Activated CD4-positive, alpha-beta memory T cell treated with anti-CD3 and anti-CD28 coated beads, Interleukin-2, amount 10 ng/mL, durations not matched to agents 7 days and 5 days (primary cell): ENCODE data around the gene TAS2R39. TPM values are rescaled to one million over a fixed set of nuclear protein-coding genes. Genes with fewer than 3 reads are reported as not detected.

ENCODE experiments used
- CTCF ChIA-PET: fragments of 350-600 bp; sonication (Branson Sonifier 250); formaldehyde crosslinking; loops from one replicate; lab custom pipeline; 2021; ENCODE audit warnings: antibody characterized with exemption, inconsistent platforms; lab: Charles Lee
- POLR2A ChIA-PET: fragments of 350-600 bp; sonication (Branson Sonifier 250); formaldehyde crosslinking; loops from one replicate; lab custom pipeline; 2021; ENCODE audit warnings: antibody characterized with exemption; lab: Charles Lee
- DNase-seq: peaks from one replicate; pipeline ENCODE4 v3.0.0-alpha.2; 2020
- H3K27ac Mint-ChIP-seq: one replicate; pipeline ENCODE4 v1.8.0; 2021; ENCODE audit warnings: mild to moderate bottlenecking, mixed read lengths
- H3K27me3 Mint-ChIP-seq: one replicate; pipeline ENCODE4 v1.8.0; 2021; ENCODE audit warnings: mixed read lengths
- H3K36me3 Mint-ChIP-seq: one replicate; pipeline ENCODE4 v1.8.0; 2021; ENCODE audit warnings: low read depth, mixed read lengths
- H3K4me1 Mint-ChIP-seq: one replicate; pipeline ENCODE4 v1.8.0; 2021; ENCODE audit warnings: mixed read lengths
- H3K4me3 Mint-ChIP-seq: one replicate; pipeline ENCODE4 v1.8.0; 2021; ENCODE audit warnings: mild to moderate bottlenecking, mixed read lengths
- H3K9me3 Mint-ChIP-seq: one replicate; pipeline ENCODE4 v1.8.0; 2021; ENCODE audit warnings: mixed read lengths
- total RNA-seq, 2 experiments: library from RNA; stranded (reverse); gene quantifications; one replicate each; pipeline ENCODE4 v1.2.3, GENCODE V29; 2021

The TAS2R39 gene
- total RNA-seq, 2 experiments from 2014 or later = not detected

- CTCF ChIA-PET = interaction anchor here (0.7 to 9.0 kb wide), 3 partner anchors 85 to 349 kb away, joined by 3 to 235 read pairs (median 3); no protein-coding TSS in a partner anchor
- H3K27ac Mint-ChIP-seq = no peak within 1 kb of the TSS
- no peak within 1 kb of the TSS for H3K4me3 Mint-ChIP-seq
- no peaks in the 10 kb centered on the region for H3K36me3 Mint-ChIP-seq
- POLR2A ChIA-PET = no interaction called here
- no peak for DNase-seq
- no peaks in the 10 kb centered on the region for H3K9me3 Mint-ChIP-seq
- H3K27me3 Mint-ChIP-seq = peaks cover 42% of the 10 kb centered on the region
- no peaks in the 10 kb centered on the region for H3K4me1 Mint-ChIP-seq
Measured at GRCh38 chr7:143221737-143222136, 38.5 kb downstream of the TAS2R39 start, which contains the start of gene TAS2R40. TAS2R40 (plus strand) TSS chr7:143222037; CDS start chr7:143222079, 42 bp downstream.

- Mint-ChIP-seq H3K4me3 (no peak overlapping the region), H3K4me1 (no peaks in the 10 kb centered on the region), H3K27ac (no peak overlapping the region), H3K9me3 (no peaks in the 10 kb centered on the region), H3K27me3 (peaks cover 42% of the 10 kb centered on the region), H3K36me3 (no peaks in the 10 kb centered on the region)
- POLR2A ChIA-PET = no interaction called here
- CTCF ChIA-PET = interaction anchor here (2.6 to 9.0 kb wide), 2 partner anchors 8 to 215 kb away, joined by 15 to 235 read pairs; no protein-coding TSS in a partner anchor
- no peak for DNase-seq
Measured at GRCh38 chr7:143222782-143223181, 39.6 kb downstream of the TAS2R39 start.

GRCh38 chr7:143223784-143224183 lies 40.6 kb downstream of the TAS2R39 start:
- peaks cover 39% of the 10 kb centered on the region for H3K27me3 Mint-ChIP-seq
- POLR2A ChIA-PET = no interaction called here
- no peaks in the 10 kb centered on the region for H3K36me3 Mint-ChIP-seq
- H3K9me3 Mint-ChIP-seq = no peaks in the 10 kb centered on the region
- no peak for DNase-seq
- CTCF ChIA-PET = interaction anchor here (1.1 to 2.6 kb wide), 3 partner anchors 9 to 221 kb away, joined by 4 to 15 read pairs (median 5); no protein-coding TSS in a partner anchor
- H3K4me1 Mint-ChIP-seq = no peaks in the 10 kb centered on the region
- no peak overlapping the region for H3K27ac Mint-ChIP-seq
- H3K4me3 Mint-ChIP-seq = no peak overlapping the region

- ChIA-PET POLR2A (no interaction called here), CTCF (interaction anchor here (2.6 kb wide), 1 partner anchor 10 kb away, joined by 15 read pairs; no protein-coding TSS in a partner anchor)
- peaks cover 36% of the 10 kb centered on the region for H3K27me3 Mint-ChIP-seq
- no peak for DNase-seq
- H3K9me3 Mint-ChIP-seq = no peaks in the 10 kb centered on the region
- no peaks in the 10 kb centered on the region for H3K36me3 Mint-ChIP-seq
- no peak overlapping the region for H3K27ac Mint-ChIP-seq
- H3K4me1 Mint-ChIP-seq = no peaks in the 10 kb centered on the region
- H3K4me3 Mint-ChIP-seq = no peak overlapping the region
Measured at GRCh38 chr7:143225047-143225446, 41.8 kb downstream of the TAS2R39 start.

- Mint-ChIP-seq H3K4me1 (no peaks in the 10 kb centered on the region), H3K36me3 (no peaks in the 10 kb centered on the region), H3K9me3 (no peaks in the 10 kb centered on the region), H3K4me3 (no peak overlapping the region), H3K27ac (no peak overlapping the region), H3K27me3 (peaks cover 27% of the 10 kb centered on the region)
- CTCF ChIA-PET = interaction anchor here (1.2 to 2.2 kb wide), 2 partner anchors 12 to 13 kb away, joined by 3 to 5 read pairs; no protein-coding TSS in a partner anchor
- no peak for DNase-seq
- POLR2A ChIA-PET = no interaction called here
Measured at GRCh38 chr7:143227806-143228205, 44.6 kb downstream of the TAS2R39 start.

GRCh38 chr7:143229054-143229790 lies 46.0 kb downstream of the TAS2R39 start:
- CTCF ChIA-PET = interaction anchor here (1.0 to 2.2 kb wide), 2 partner anchors 11 to 14 kb away, joined by 3 to 5 read pairs; no protein-coding TSS in a partner anchor
- Mint-ChIP-seq H3K9me3 (peaks cover under 1% of the 10 kb centered on the region), H3K27ac (no peak overlapping the region), H3K4me1 (no peaks in the 10 kb centered on the region), H3K36me3 (no peaks in the 10 kb centered on the region), H3K4me3 (no peak overlapping the region), H3K27me3 (peaks cover 28% of the 10 kb centered on the region)
- POLR2A ChIA-PET = no interaction called here
- DNase-seq = no peak

- ChIA-PET CTCF (interaction anchor here (0.9 kb wide), 1 partner anchor 185 kb away, joined by 3 read pairs; no protein-coding TSS in a partner anchor), POLR2A (no interaction called here)
- Mint-ChIP-seq H3K36me3 (peaks cover 7% of the 10 kb centered on the region), H3K27me3 (peaks cover 37% of the 10 kb centered on the region), H3K4me3 (no peak overlapping the region), H3K27ac (no peak overlapping the region), H3K4me1 (no peaks in the 10 kb centered on the region), H3K9me3 (peaks cover 10% of the 10 kb centered on the region)
- DNase-seq = no peak
Measured at GRCh38 chr7:143230602-143231457, 47.6 kb downstream of the TAS2R39 start.

Other genes with a start within 250 kb of the TAS2R39 start
- not detected for gene TRPV5, start 249.7 kb upstream of the TAS2R39 start, total RNA-seq
- gene LLCFC1, start 243.9 kb upstream of the TAS2R39 start, total RNA-seq = not detected
- 1 to 10 TPM in 1 of 2 experiments, under 1 TPM in 1; 0.30 to 1.1 TPM for gene KEL, start 221.1 kb upstream of the TAS2R39 start, total RNA-seq
- not detected for gene OR9A2, start 156.3 kb upstream of the TAS2R39 start, total RNA-seq
- gene OR6V1, start 131.1 kb upstream of the TAS2R39 start, total RNA-seq = not detected
- not detected for gene PIP, start 51.3 kb upstream of the TAS2R39 start, total RNA-seq
- gene TAS2R40, start 38.6 kb downstream of the TAS2R39 start, total RNA-seq = not detected
- gene GSTK1, start 80.0 kb downstream of the TAS2R39 start, total RNA-seq = 100 to 1,000 TPM; 502 to 518 TPM
- gene TMEM139, start 101.5 kb downstream of the TAS2R39 start, total RNA-seq = under 1 TPM; 0.48 to 0.73 TPM
- 100 to 1,000 TPM; 117 to 122 TPM for gene CASP2, start 104.9 kb downstream of the TAS2R39 start, total RNA-seq
- under 1 TPM in 1 of 2 experiments, not detected in 1; 0.10 TPM for gene CLCN1, start 132.7 kb downstream of the TAS2R39 start, total RNA-seq
- 1 to 10 TPM; 1.2 TPM for gene FAM131B, start 179.3 kb downstream of the TAS2R39 start, total RNA-seq
- 100 to 1,000 TPM; 235 to 249 TPM for gene ZYX, start 197.9 kb downstream of the TAS2R39 start, total RNA-seq
- gene EPHA1, start 225.4 kb downstream of the TAS2R39 start, total RNA-seq = 1 to 10 TPM; 1.1 to 1.2 TPM